ENCODE data around the gene RNF183.

DNA sequence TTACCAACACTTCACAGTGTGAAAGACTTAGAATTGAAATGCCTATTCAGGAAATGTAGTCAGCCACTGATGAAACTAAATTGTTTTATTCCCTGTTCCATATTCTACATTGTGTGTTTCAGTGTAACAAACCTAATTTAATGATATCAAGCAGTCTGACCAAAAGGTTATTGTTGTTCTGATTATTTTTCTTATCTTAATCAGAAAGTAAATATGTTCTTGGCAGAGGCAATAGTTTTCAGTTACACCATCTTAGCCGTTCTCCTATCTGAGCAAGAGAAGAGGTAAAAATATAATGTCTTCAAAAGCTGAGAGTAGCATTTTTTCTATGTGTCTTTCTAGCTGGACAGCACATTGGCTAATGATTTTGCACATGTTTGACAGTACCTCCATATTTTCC is 44.9 kb downstream of the RNF183 start:
- TF ChIP-seq POLR2A (IDR thresholded peaks at IDR 0.05): no peak
- TF ChIP-seq CTCF (IDR thresholded peaks at IDR 0.05): no peak

Measured in Peyer's patch (tissue), 4 donors.